GM23338 (cell line): ENCODE measurements around the gene PPP1R15B. TPM values are rescaled to one million over a fixed set of nuclear protein-coding genes. Genes with fewer than 3 reads are reported as not detected.

Source experiments
- ATAC-seq: fragments of 200-7000 bp; cut with Tn5 transposase; 3 replicates; pipeline ENCODE4 v1.9.1; 2020
- DNase-seq: peaks from one replicate; pipeline ENCODE4 v3.0.0-alpha.2; 2015; ENCODE audit warnings: low spot score
- H2AFZ ChIP-seq: fragments of 200-600 bp; sonication (generic); 2 replicates; pipeline ENCODE4 v1.8.0; 2016; ENCODE audit warnings: antibody characterized with exemption, mild to moderate bottlenecking, moderate library complexity
- H3F3A ChIP-seq: fragments of 200-600 bp; sonication (generic); replicated peaks from 2 replicates; pipeline ENCODE4 v1.8.0; 2017; ENCODE audit warnings: antibody characterized with exemption, mixed run types, low read depth
- H3K27ac ChIP-seq: fragments of 200-600 bp; sonication (generic); 2 replicates; pipeline ENCODE4 v1.6.1; 2016; ENCODE audit warnings: low read depth
- H3K27me3 ChIP-seq: fragments of 200-600 bp; sonication (generic); 2 replicates; pipeline ENCODE4 v1.8.0; 2016; ENCODE audit warnings: mild to moderate bottlenecking, mixed run types, moderate library complexity; ENCODE audit not compliant: insufficient read depth
- H3K36me3 ChIP-seq: fragments of 200-600 bp; sonication (generic); 2 replicates; pipeline ENCODE4 v1.8.0; 2016; ENCODE audit warnings: mild to moderate bottlenecking; ENCODE audit not compliant: insufficient read depth
- H3K4me1 ChIP-seq: fragments of 200-600 bp; sonication (generic); 2 replicates; pipeline ENCODE4 v1.8.0; 2016; ENCODE audit warnings: mild to moderate bottlenecking, moderate library complexity; ENCODE audit not compliant: insufficient read depth
- H3K4me2 ChIP-seq: fragments of 200-600 bp; sonication (generic); 2 replicates; pipeline ENCODE4 v1.7.1; 2017; ENCODE audit warnings: mixed run types
- H3K4me3 ChIP-seq: fragments of 200-600 bp; sonication (generic); 2 replicates; pipeline ENCODE4 v1.6.1; 2016; ENCODE audit warnings: mixed run types
- H3K79me2 ChIP-seq: fragments of 200-600 bp; sonication (generic); replicated peaks from 2 replicates; pipeline ENCODE4 v1.8.0; 2017; ENCODE audit warnings: mild to moderate bottlenecking; ENCODE audit not compliant: insufficient read depth
- H3K9me2 ChIP-seq: fragments of 200-600 bp; sonication (generic); 2 replicates; pipeline ENCODE4 v1.8.0; 2017; ENCODE audit not compliant: insufficient read depth
- H4K20me1 ChIP-seq: fragments of 200-600 bp; sonication (generic); replicated peaks from 2 replicates; pipeline ENCODE4 v1.8.0; 2017; ENCODE audit warnings: mild to moderate bottlenecking; ENCODE audit not compliant: insufficient read depth
- H3K27ac Mint-ChIP-seq: 2 replicates; pipeline ENCODE4 v1.8.0; 2020; ENCODE audit warnings: inconsistent platforms, mild to moderate bottlenecking, moderate library complexity, mixed read lengths
- H3K27me3 Mint-ChIP-seq: 3 replicates; pipeline ENCODE4 v1.8.0; 2022; ENCODE audit warnings: low read depth, mild to moderate bottlenecking, moderate library complexity, mixed read lengths, inconsistent platforms; ENCODE audit not compliant: insufficient read depth, poor library complexity
- H3K36me3 Mint-ChIP-seq: 3 replicates; pipeline ENCODE4 v1.8.0; 2021; ENCODE audit warnings: low read depth, mild to moderate bottlenecking, inconsistent platforms, moderate library complexity, mixed read lengths
- H3K4me1 Mint-ChIP-seq: 3 replicates; pipeline ENCODE4 v1.8.0; 2020; ENCODE audit warnings: mild to moderate bottlenecking, inconsistent platforms, mixed read lengths
- H3K4me3 Mint-ChIP-seq: 3 replicates; pipeline ENCODE4 v1.8.0; 2021; ENCODE audit warnings: moderate library complexity, mild to moderate bottlenecking, inconsistent platforms, mixed read lengths
- H3K9me3 Mint-ChIP-seq: 3 replicates; pipeline ENCODE4 v1.8.0; 2020; ENCODE audit warnings: moderate library complexity, mild to moderate bottlenecking, inconsistent platforms, mixed read lengths
- CREB1 ChIP-seq: fragments of 250-450 bp; sonication (Bioruptor Pico); IDR thresholded peaks from 2 replicates; pipeline ENCODE4 v1.5.0; 2020; ENCODE audit warnings: low read depth, mild to moderate bottlenecking, moderate library complexity
- CTCF ChIP-seq, 2 experiments: fragments of 200-600 bp in 1 of 2; sonication (generic) in 1 of 2; conservative IDR thresholded peaks; 2 replicates each; pipeline versions ENCODE4 v1.5.1 to v1.6.1; 2016 to 2017; ENCODE audit warnings: antibody characterized with exemption in 2 of 2, low read depth in 2 of 2, mild to moderate bottlenecking in 2 of 2, moderate library complexity in 1 of 2
- ETS1 ChIP-seq: IDR thresholded peaks from 2 replicates; pipeline ENCODE4 v1.6.1; 2016; ENCODE audit warnings: antibody characterized with exemption
- EZH2 ChIP-seq: fragments of 200-600 bp; sonication (generic); IDR thresholded peaks from one replicate; pipeline ENCODE4 v1.8.0; 2017; ENCODE audit warnings: antibody characterized with exemption, mild to moderate bottlenecking, low read depth; ENCODE audit not compliant: unreplicated experiment
- EZH2phosphoT487 ChIP-seq: fragments of 200-600 bp; sonication (generic); IDR thresholded peaks from one replicate; pipeline ENCODE4 v1.8.1; 2018; ENCODE audit warnings: antibody characterized with exemption; ENCODE audit not compliant: unreplicated experiment
- JUNB ChIP-seq: IDR thresholded peaks from one replicate; pipeline ENCODE4 v1.6.1; 2016; ENCODE audit warnings: antibody characterized with exemption; ENCODE audit not compliant: unreplicated experiment
- NANOG ChIP-seq: IDR thresholded peaks from 2 replicates; pipeline ENCODE4 v1.6.1; 2016; ENCODE audit warnings: antibody characterized with exemption, borderline replicate concordance
- POLR2AphosphoS5 ChIP-seq: IDR thresholded peaks from 2 replicates; pipeline ENCODE4 v1.6.1; 2016; ENCODE audit warnings: antibody characterized with exemption, low read depth
- REST ChIP-seq: IDR thresholded peaks from one replicate; pipeline ENCODE4 v1.6.1; 2018; ENCODE audit warnings: antibody characterized with exemption; ENCODE audit not compliant: unreplicated experiment
- STAT1 ChIP-seq: IDR thresholded peaks from one replicate; pipeline ENCODE4 v1.6.1; 2016; ENCODE audit warnings: antibody characterized with exemption; ENCODE audit not compliant: unreplicated experiment
- ZNF114 ChIP-seq: fragments of 250-450 bp; sonication (Bioruptor Pico); IDR thresholded peaks from 2 replicates; pipeline ENCODE4 v1.5.0; 2020; ENCODE audit warnings: mild to moderate bottlenecking, moderate library complexity
- ZNF331 ChIP-seq: fragments of 250-450 bp; sonication (Bioruptor Pico); IDR thresholded peaks from 2 replicates; pipeline ENCODE4 v1.5.0; 2020; ENCODE audit warnings: low read depth, mild to moderate bottlenecking, moderate library complexity
- ZNF462 ChIP-seq: fragments of 250-450 bp; sonication (Bioruptor Pico); IDR thresholded peaks from 2 replicates; pipeline ENCODE4 v1.5.0; 2020; ENCODE audit warnings: mild to moderate bottlenecking, moderate library complexity
- polyA plus RNA-seq: library from polyadenylated mRNA; unstranded; fragments of >200 nt; fragmentation: Nextera tagmentation; extraction: Ambion mirVana; gene quantifications from 2 replicates; pipeline ENCODE4 v1.2.1, GENCODE V29; 2016
- total RNA-seq: library from RNA; depleted of rRNA; stranded (reverse); fragments of >200 nt; shearing (Covaris generic); gene quantifications from 2 replicates; pipeline ENCODE4 v1.2.3, GENCODE V29; 2014

PPP1R15B gene
- total and polyA plus RNA-seq, 2 experiments from 2014 or later, result 17.3 to 64.3 TPM

GRCh38 chr1:204435381-204435831 is 23.8 kb upstream of the PPP1R15B start:
- no peak overlapping the region for H2AFZ ChIP-seq
- no peak overlapping the region for H3K4me3 ChIP-seq
- ATAC-seq (no peak), DNase-seq (no peak)
- no peak overlapping the region for H3K4me2 ChIP-seq
- H3K27me3 ChIP-seq, result no peaks in the 10 kb centered on the region
- peaks cover 4% of the 10 kb centered on the region; the same call in 1 of the 2 replicates for H3F3A ChIP-seq
- Mint-ChIP-seq H3K4me1 (no peaks in the 10 kb centered on the region), H3K27ac (no peak overlapping the region), H3K9me3 (no peaks in the 10 kb centered on the region), H3K4me3 (no peak overlapping the region), H3K36me3 (peaks cover 31% of the 10 kb centered on the region), H3K27me3 (no peaks in the 10 kb centered on the region)
- H3K36me3 ChIP-seq, result no peaks in the 10 kb centered on the region
- no peaks in the 10 kb centered on the region for H3K79me2 ChIP-seq
- H3K9me2 ChIP-seq, result no peaks in the 10 kb centered on the region
- no peak overlapping the region for H3K27ac ChIP-seq
- H3K4me1 ChIP-seq, result no peaks in the 10 kb centered on the region
- no peaks in the 10 kb centered on the region; the same call in 1 of the 2 replicates for H4K20me1 ChIP-seq
- TF ChIP-seq STAT1 (no peak), EZH2phosphoT487 (no peak), ZNF331 (CRISPR knock-in tag) (no peak), NANOG (no peak), CREB1 (no peak), ZNF114 (CRISPR knock-in tag) (no peak), ZNF462 (CRISPR knock-in tag) (no peak), JUNB (no peak), EZH2 (no peak), REST (no peak), ETS1 (no peak), POLR2AphosphoS5 (no peak), CTCF (conservative IDR thresholded peaks at IDR 0.05; ENCODE audit: low read depth in 2 of 2) (no peak)
